SU-DHL-6 (cell line): ENCODE measurements around the gene AMDHD2.

Experiments used
- CTCF ChIP-seq: fragments of 200-600 bp; sonication (generic); IDR thresholded peaks from one replicate; pipeline ENCODE4 v1.5.1; 2017; ENCODE audit warnings: antibody characterized with exemption, mild to moderate bottlenecking, low read length, moderate library complexity; ENCODE audit not compliant: insufficient read depth, poor library complexity, severe bottlenecking
- EZH2phosphoT487 ChIP-seq: fragments of 200-600 bp; sonication (generic), shearing (Covaris generic); conservative IDR thresholded peaks from 2 replicates; pipeline ENCODE4 v1.6.1; 2018; ENCODE audit warnings: mild to moderate bottlenecking, antibody characterized with exemption, low read length, moderate library complexity, mixed read lengths

GRCh38 chr16:2529961-2530628 lies 9.9 kb downstream of the AMDHD2 start:
- no peak for TF ChIP-seq CTCF
- no peak for TF ChIP-seq EZH2phosphoT487
